GM12875 (cell line): ENCODE data around the gene AEBP2.

Source experiments
- H3K4me3 ChIP-seq: one replicate; pipeline ENCODE4 v1.5.1; 2011; ENCODE audit warnings: low read depth, low read length, control low read depth
- TF ChIP-seq, protein P1 (sequence below): IDR thresholded peaks from 2 replicates; pipeline ENCODE4 v1.5.1; 2011; ENCODE audit warnings: low read depth, mild to moderate bottlenecking, control low read depth, inconsistent platforms, low read length, moderate library complexity, borderline replicate concordance; ENCODE audit not compliant: insufficient read depth

The AEBP2 gene

DNA sequence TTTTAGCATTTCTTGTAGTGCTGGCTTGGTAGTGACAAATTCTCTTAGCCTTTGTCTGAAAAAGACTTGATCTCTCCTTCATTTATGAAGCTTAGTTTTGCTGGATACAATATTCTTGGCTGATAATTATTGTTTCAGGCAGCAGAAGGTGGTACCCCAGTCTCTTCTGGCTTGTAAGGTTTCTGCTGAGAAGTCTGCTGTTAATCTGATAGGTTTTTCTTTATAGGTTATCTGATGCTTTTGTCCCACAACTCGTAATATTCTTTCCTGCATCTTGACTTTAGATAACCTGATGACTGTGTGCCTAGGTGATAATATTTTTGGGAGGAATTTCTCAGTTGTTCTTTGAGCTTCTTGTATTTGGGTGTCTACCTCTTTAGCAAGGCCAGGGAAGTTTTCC lies 41.2 kb downstream of the AEBP2 start:
- no peak overlapping the region for H3K4me3 ChIP-seq
- TF ChIP-seq, protein P1, sequence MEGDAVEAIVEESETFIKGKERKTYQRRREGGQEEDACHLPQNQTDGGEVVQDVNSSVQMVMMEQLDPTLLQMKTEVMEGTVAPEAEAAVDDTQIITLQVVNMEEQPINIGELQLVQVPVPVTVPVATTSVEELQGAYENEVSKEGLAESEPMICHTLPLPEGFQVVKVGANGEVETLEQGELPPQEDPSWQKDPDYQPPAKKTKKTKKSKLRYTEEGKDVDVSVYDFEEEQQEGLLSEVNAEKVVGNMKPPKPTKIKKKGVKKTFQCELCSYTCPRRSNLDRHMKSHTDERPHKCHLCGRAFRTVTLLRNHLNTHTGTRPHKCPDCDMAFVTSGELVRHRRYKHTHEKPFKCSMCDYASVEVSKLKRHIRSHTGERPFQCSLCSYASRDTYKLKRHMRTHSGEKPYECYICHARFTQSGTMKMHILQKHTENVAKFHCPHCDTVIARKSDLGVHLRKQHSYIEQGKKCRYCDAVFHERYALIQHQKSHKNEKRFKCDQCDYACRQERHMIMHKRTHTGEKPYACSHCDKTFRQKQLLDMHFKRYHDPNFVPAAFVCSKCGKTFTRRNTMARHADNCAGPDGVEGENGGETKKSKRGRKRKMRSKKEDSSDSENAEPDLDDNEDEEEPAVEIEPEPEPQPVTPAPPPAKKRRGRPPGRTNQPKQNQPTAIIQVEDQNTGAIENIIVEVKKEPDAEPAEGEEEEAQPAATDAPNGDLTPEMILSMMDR = no peak

DNA sequence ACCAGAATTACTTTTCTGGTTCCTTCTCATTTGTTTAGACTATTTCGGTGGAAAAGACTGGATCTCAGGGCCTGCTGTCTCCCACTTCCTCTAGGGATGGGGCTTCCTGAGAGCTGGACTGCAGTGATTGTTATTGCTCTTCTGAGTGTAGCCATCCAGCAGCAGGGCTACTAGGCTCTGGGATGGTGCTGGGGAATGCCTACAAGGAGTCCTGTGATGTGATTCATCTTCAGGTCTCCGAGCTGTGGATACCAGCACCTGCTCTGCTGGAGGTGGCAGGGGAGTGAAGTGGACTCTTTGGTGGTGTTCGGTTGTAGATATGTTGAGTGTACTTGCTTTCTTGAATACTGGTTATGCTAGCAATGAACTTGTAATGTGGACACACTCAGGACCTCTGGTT lies 42.7 kb downstream of the AEBP2 start:
- no peak overlapping the region for H3K4me3 ChIP-seq
- TF ChIP-seq, protein P1 = no peak

DNA sequence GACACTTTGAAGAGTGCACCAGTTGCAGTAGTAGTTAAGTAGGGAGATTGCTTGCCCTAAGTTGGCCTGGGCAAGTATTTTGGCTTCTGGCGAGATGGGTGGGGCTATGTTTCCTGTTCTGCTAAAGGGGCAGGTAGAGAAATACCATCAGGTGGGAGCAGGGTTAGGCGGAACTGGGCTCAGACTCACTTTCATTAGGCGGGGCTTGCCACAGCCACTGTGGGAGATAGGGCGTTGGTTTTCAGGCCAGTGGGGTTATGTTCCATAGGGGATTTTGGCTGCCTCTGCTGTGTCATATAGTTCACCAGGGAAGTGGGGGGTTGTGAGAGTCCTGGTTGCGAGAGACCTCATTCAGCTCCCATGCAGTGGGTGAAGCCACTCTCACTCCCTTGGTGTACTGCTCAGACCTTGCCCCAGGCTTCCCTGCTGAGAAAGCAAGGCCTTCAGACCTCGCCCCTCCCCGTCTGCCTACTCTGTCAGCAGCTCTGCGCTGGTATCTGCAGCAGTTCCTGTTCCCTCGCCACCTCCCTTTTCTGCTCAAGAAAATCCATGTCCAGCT lies 43.3 kb downstream of the AEBP2 start:
- no peak overlapping the region for H3K4me3 ChIP-seq
- TF ChIP-seq, protein P1 = no peak

DNA sequence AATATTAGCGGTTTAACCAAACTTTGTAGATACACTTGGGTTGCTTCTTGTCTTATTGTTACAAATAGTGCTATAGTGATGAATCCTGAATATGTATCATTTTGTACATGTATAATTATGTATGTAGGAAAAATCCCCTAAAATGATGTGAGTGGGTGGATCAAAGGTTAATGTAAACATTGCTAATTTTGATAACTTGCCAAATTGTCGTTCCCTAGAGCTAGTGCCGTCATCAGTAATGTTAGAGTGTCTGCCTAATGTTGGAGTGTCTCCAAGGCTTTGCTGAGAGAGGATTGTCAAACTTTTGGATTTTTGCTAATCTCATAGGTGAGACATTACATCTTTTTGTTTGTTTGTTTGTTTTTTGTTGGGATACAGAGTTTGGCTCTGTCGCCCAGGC lies 44.4 kb downstream of the AEBP2 start:
- H3K4me3 ChIP-seq = no peak overlapping the region
- TF ChIP-seq, protein P1 = no peak

GRCh38 chr12:19484738-19485137 lies 45.4 kb downstream of the AEBP2 start:
- TF ChIP-seq, protein P1 = no peak
- no peak overlapping the region for H3K4me3 ChIP-seq

GRCh38 chr12:19485240-19485639 lies 45.9 kb downstream of the AEBP2 start:
- H3K4me3 ChIP-seq = no peak overlapping the region
- TF ChIP-seq, protein P1 = no peak

DNA sequence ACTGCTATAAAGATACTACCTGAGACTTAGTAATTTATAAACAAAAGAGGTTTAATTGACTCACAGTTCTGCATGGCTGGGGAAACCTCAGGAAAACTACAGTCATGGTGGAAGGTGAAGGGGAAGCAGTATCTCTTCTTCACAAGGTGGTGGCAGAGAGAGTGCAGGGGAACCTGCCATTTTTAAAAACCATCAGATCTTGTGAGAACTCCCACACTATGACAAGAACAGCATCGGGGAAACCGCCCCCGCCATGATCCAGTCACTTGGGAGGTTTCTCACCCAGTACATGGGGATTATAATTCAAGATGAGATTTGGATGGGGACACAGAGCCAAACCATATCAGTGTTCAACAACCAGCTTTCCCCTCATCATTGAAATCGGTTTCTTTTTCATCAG lies 49.9 kb downstream of the AEBP2 start:
- TF ChIP-seq, protein P1 = no peak

More for the DNA sequence above, 49.9 kb downstream of the AEBP2 start:
- no peak overlapping the region for H3K4me3 ChIP-seq
